Uterus (tissue), 2 donors: ENCODE results near the gene TPPP.
"Not testable (repeated sequence)": the region's sequence is repeated elsewhere in the genome, so short reads cannot be mapped to it uniquely, and the experiment has no call there.

Source experiments
- POLR2A ChIP-seq, 2 donors: fragments of 450-650 bp; IDR thresholded peaks; one replicate each; pipeline ENCODE4 v1.6.1; 2016; ENCODE audit warnings: antibody characterized with exemption in 2 of 2, mild to moderate bottlenecking in 1 of 2, moderate library complexity in 1 of 2
- TF ChIP-seq, protein P1 (sequence below), 4 experiments: fragments of 200-600 bp in 2 of 4; fragments of 450-650 bp in 2 of 4; sonication (generic) in 2 of 4; IDR thresholded peaks; one replicate each; pipeline ENCODE4 v1.5.1; 2016 to 2019; ENCODE audit warnings: antibody characterized with exemption in 4 of 4, mild to moderate bottlenecking in 2 of 4, moderate library complexity in 1 of 4

DNA sequence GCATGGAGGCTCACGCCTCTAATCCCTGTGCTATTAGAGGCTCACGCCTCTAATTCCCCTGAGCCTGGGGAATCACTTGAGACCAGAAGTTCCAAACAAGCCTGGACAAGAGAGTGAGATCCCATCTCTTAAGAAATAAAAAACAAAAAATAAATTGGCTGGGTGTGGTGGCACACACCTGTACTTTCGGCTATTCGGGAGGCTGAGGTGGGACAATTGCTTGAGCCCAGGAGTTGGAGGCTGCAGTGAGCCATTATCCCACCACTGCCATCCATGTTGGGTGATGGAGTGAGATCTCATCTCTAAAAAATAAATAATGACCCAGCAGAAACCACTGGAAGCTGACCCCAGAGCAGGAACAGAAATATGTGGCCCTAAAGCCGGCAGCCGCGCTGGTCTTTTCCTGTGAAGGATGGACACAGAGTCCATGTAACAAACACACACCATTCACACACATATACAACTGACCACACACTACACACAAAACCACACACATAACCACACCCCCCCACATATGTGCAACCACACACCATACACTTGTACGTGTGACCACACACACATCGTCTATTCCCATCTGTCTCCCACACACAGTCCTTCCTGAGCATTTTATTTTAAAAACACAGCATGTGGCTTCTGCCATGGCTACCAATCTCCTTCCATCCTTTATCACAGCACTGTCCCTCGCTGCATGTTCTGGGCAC lies 39.8 kb upstream of the TPPP start:
- TF ChIP-seq, protein P1, sequence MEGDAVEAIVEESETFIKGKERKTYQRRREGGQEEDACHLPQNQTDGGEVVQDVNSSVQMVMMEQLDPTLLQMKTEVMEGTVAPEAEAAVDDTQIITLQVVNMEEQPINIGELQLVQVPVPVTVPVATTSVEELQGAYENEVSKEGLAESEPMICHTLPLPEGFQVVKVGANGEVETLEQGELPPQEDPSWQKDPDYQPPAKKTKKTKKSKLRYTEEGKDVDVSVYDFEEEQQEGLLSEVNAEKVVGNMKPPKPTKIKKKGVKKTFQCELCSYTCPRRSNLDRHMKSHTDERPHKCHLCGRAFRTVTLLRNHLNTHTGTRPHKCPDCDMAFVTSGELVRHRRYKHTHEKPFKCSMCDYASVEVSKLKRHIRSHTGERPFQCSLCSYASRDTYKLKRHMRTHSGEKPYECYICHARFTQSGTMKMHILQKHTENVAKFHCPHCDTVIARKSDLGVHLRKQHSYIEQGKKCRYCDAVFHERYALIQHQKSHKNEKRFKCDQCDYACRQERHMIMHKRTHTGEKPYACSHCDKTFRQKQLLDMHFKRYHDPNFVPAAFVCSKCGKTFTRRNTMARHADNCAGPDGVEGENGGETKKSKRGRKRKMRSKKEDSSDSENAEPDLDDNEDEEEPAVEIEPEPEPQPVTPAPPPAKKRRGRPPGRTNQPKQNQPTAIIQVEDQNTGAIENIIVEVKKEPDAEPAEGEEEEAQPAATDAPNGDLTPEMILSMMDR (IDR thresholded peaks at IDR 0.05) = not testable (repeated sequence)
- TF ChIP-seq POLR2A (IDR thresholded peaks at IDR 0.05) = not testable (repeated sequence)
